ENCODE data around the gene ARL8A. TPM values are rescaled to one million over a fixed set of nuclear protein-coding genes. Genes with fewer than 3 reads are reported as not detected.

Gene ARL8A
- total RNA-seq, 1 donor from 2014 or later = 75.8 TPM

GRCh38 chr1:202140833-202141232 is 3.7 kb downstream of the ARL8A start:
- peaks cover 4% of the 10 kb centered on the region for H3K36me3 Mint-ChIP-seq (ENCODE audit: unreplicated experiment)
- DNase-seq (ENCODE audit: extremely low spot score, unreplicated experiment) = no peak
- no peak for TF ChIP-seq CTCF (IDR thresholded peaks at IDR 0.05)
- H3K27ac Mint-ChIP-seq (ENCODE audit: unreplicated experiment) = peak overlapping the region; percentile 28
- H3K27me3 Mint-ChIP-seq (ENCODE audit: unreplicated experiment) = no peaks in the 10 kb centered on the region
- H3K9me3 Mint-ChIP-seq (ENCODE audit: unreplicated experiment) = no peaks in the 10 kb centered on the region
- no peak overlapping the region for H3K4me3 Mint-ChIP-seq (ENCODE audit: unreplicated experiment)
- H3K4me1 Mint-ChIP-seq (ENCODE audit: unreplicated experiment) = peaks cover 24% of the 10 kb centered on the region

DNA sequence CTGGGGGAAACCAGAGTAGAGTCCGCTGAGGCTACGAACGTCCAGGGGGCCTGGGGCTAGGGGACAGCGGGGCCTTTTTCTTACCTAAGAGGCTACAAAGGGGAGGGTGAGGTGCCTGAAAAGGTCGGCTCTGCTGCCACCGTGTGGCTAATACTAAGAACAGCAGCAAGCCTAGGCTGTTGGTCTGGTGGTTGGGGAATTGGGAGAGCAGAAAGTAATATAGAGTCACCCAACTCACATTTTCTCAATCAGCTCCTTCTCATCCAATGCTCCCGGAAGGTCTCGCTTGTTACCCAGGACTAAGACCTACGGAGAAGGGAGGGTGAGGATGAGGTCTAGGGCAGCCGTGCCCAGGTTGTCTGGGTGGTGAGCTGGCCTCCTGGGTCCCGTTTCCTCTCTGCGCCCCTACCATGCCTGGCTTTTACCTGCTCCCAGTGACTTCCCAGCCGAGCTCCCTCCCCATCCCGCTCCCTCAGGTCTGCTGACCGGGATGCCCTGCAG is 9.3 kb downstream of the ARL8A start:
- no peak for DNase-seq (ENCODE audit: extremely low spot score, unreplicated experiment)
- peak; percentile 88 for TF ChIP-seq CTCF (IDR thresholded peaks at IDR 0.05)
- Mint-ChIP-seq H3K9me3 (ENCODE audit: unreplicated experiment) (no peaks in the 10 kb centered on the region), H3K27ac (ENCODE audit: unreplicated experiment) (no peak overlapping the region), H3K4me1 (ENCODE audit: unreplicated experiment) (no peaks in the 10 kb centered on the region), H3K36me3 (ENCODE audit: unreplicated experiment) (peaks cover 14% of the 10 kb centered on the region), H3K4me3 (ENCODE audit: unreplicated experiment) (no peak overlapping the region), H3K27me3 (ENCODE audit: unreplicated experiment) (no peaks in the 10 kb centered on the region)

- H3K4me3 Mint-ChIP-seq (ENCODE audit: unreplicated experiment) = no peak overlapping the region
- no peaks in the 10 kb centered on the region for H3K4me1 Mint-ChIP-seq (ENCODE audit: unreplicated experiment)
Observed at GRCh38 chr1:202134645-202135172, 9.8 kb downstream of the ARL8A start.

GRCh38 chr1:202133989-202134388 is 10.5 kb downstream of the ARL8A start:
- Mint-ChIP-seq H3K9me3 (ENCODE audit: unreplicated experiment) (no peaks in the 10 kb centered on the region), H3K4me1 (ENCODE audit: unreplicated experiment) (no peaks in the 10 kb centered on the region), H3K27me3 (ENCODE audit: unreplicated experiment) (no peaks in the 10 kb centered on the region), H3K36me3 (ENCODE audit: unreplicated experiment) (peaks cover 13% of the 10 kb centered on the region), H3K27ac (ENCODE audit: unreplicated experiment) (no peak overlapping the region), H3K4me3 (ENCODE audit: unreplicated experiment) (no peak overlapping the region)
- TF ChIP-seq CTCF (IDR thresholded peaks at IDR 0.05) = no peak
- no peak for DNase-seq (ENCODE audit: extremely low spot score, unreplicated experiment)

More at GRCh38 chr1:202134645-202135172, 9.8 kb downstream of the ARL8A start:
- Mint-ChIP-seq H3K9me3 (ENCODE audit: unreplicated experiment) (no peaks in the 10 kb centered on the region), H3K27ac (ENCODE audit: unreplicated experiment) (no peak overlapping the region), H3K36me3 (ENCODE audit: unreplicated experiment) (peaks cover 14% of the 10 kb centered on the region), H3K27me3 (ENCODE audit: unreplicated experiment) (no peaks in the 10 kb centered on the region)
- DNase-seq (ENCODE audit: extremely low spot score, unreplicated experiment) = no peak
- no peak for TF ChIP-seq CTCF (IDR thresholded peaks at IDR 0.05)

- no peak for TF ChIP-seq CTCF (IDR thresholded peaks at IDR 0.05)
- no peak for DNase-seq (ENCODE audit: extremely low spot score, unreplicated experiment)
- Mint-ChIP-seq H3K27me3 (ENCODE audit: unreplicated experiment) (no peaks in the 10 kb centered on the region), H3K27ac (ENCODE audit: unreplicated experiment) (no peak overlapping the region), H3K4me1 (ENCODE audit: unreplicated experiment) (no peaks in the 10 kb centered on the region), H3K36me3 (ENCODE audit: unreplicated experiment) (peaks cover 11% of the 10 kb centered on the region), H3K9me3 (ENCODE audit: unreplicated experiment) (no peaks in the 10 kb centered on the region), H3K4me3 (ENCODE audit: unreplicated experiment) (no peak overlapping the region)
Observed at GRCh38 chr1:202133496-202133895, 11.0 kb downstream of the ARL8A start.

Measured in osteocyte (in vitro differentiated cells).